Naive thymus-derived CD4-positive, alpha-beta T cell (primary cell): ENCODE results near the gene MARCHF3. TPM values are rescaled to one million over a fixed set of nuclear protein-coding genes. Genes with fewer than 3 reads are reported as not detected.
"Not testable (repeated sequence)": the region's sequence is repeated elsewhere in the genome, so short reads cannot be mapped to it uniquely, and the experiment has no call there.

Experiments
- ATAC-seq: fragments of 150-1000 bp; cut with Tn5 transposase; 2 replicates; pipeline ENCODE4 v1.10.0; 2021; ENCODE audit warnings: mild to moderate bottlenecking, moderate library complexity
- CTCF ChIA-PET: fragments of 350-600 bp; sonication (Branson Sonifier 250); formaldehyde crosslinking; loops from one replicate; lab custom pipeline; 2021; ENCODE audit warnings: antibody characterized with exemption; lab: Charles Lee
- POLR2A ChIA-PET: fragments of 350-600 bp; sonication (Branson Sonifier 250); formaldehyde crosslinking; loops from one replicate; lab custom pipeline; 2021; ENCODE audit warnings: antibody characterized with exemption, inconsistent platforms; lab: Charles Lee
- DNase-seq, 9 donors: peaks; one replicate each; pipeline versions ENCODE4 v3.0.0 to v3.0.0-alpha.2; 2020 to 2022; ENCODE audit warnings: mixed read lengths in 1 of 9
- H3K27ac ChIP-seq: one replicate; pipeline ENCODE4 v1.7.0; 2013; ENCODE audit warnings: mild to moderate bottlenecking, low read depth, low read length, moderate library complexity
- H3K27me3 ChIP-seq, 2 donors: one replicate each; pipeline ENCODE4 v1.7.0; 2013; ENCODE audit warnings: low read length in 2 of 2, mild to moderate bottlenecking in 2 of 2, moderate library complexity in 2 of 2; ENCODE audit not compliant: control insufficient read depth in 2 of 2, insufficient read depth in 2 of 2
- H3K36me3 ChIP-seq, 3 experiments: 1 replicate in 2 of 3; 2 replicates in 1 of 3; pipeline ENCODE4 v1.7.0; 2013; ENCODE audit warnings: low read length in 3 of 3, mild to moderate bottlenecking in 3 of 3, moderate library complexity in 1 of 3; ENCODE audit not compliant: insufficient read depth in 3 of 3, control insufficient read depth in 2 of 3
- H3K4me1 ChIP-seq, 2 donors: one replicate each; pipeline ENCODE4 v1.7.0; 2013; ENCODE audit warnings: low read length in 2 of 2, mild to moderate bottlenecking in 2 of 2, moderate library complexity in 1 of 2; ENCODE audit not compliant: control insufficient read depth in 2 of 2, insufficient read depth in 2 of 2
- H3K4me3 ChIP-seq: 2 replicates; pipeline ENCODE4 v1.7.0; 2013; ENCODE audit warnings: mild to moderate bottlenecking, low read length
- H3K9me3 ChIP-seq, 3 experiments: 1 replicate in 2 of 3; 2 replicates in 1 of 3; pipeline ENCODE4 v1.7.0; 2013; ENCODE audit warnings: low read length in 3 of 3; ENCODE audit not compliant: control insufficient read depth in 2 of 3
- H3K27ac Mint-ChIP-seq, 9 donors: one replicate each; pipeline ENCODE4 v1.8.0; 2020 to 2022; ENCODE audit warnings: mixed read lengths in 9 of 9, mild to moderate bottlenecking in 8 of 9, moderate library complexity in 5 of 9, inconsistent platforms in 2 of 9
- H3K27me3 Mint-ChIP-seq, 5 donors: one replicate each; pipeline ENCODE4 v1.8.0; 2021 to 2022; ENCODE audit warnings: mixed read lengths in 5 of 5, mild to moderate bottlenecking in 1 of 5
- H3K36me3 Mint-ChIP-seq, 5 donors: one replicate each; pipeline ENCODE4 v1.8.0; 2020 to 2022; ENCODE audit warnings: mixed read lengths in 5 of 5, mild to moderate bottlenecking in 3 of 5, inconsistent platforms in 1 of 5
- H3K4me1 Mint-ChIP-seq, 7 donors: one replicate each; pipeline ENCODE4 v1.8.0; 2020 to 2022; ENCODE audit warnings: mixed read lengths in 7 of 7, mild to moderate bottlenecking in 3 of 7, inconsistent platforms in 1 of 7
- H3K4me3 Mint-ChIP-seq, 10 donors: one replicate each; pipeline ENCODE4 v1.8.0; 2020 to 2022; ENCODE audit warnings: mild to moderate bottlenecking in 10 of 10, mixed read lengths in 10 of 10, moderate library complexity in 6 of 10, inconsistent platforms in 2 of 10
- H3K9me3 Mint-ChIP-seq, 11 donors: one replicate each; pipeline ENCODE4 v1.8.0; 2020 to 2022; ENCODE audit warnings: mixed read lengths in 11 of 11, mild to moderate bottlenecking in 4 of 11, inconsistent platforms in 1 of 11, moderate library complexity in 1 of 11
- intact Hi-C, 2 donors: fragments of 100-400 bp; cut with micrococcal nuclease; formaldehyde crosslinking; loops; one replicate each; pipeline ENCODE4 v1.15.1; 2023
- polyA plus RNA-seq, 2 donors: library from polyadenylated mRNA; unstranded; fragments of 300-500 nt; fragmentation: Illumina TruSeq; gene quantifications; one replicate each; pipeline ENCODE4 v1.2.3, GENCODE V29; 2021
- total RNA-seq, 6 experiments: library from RNA in 5 of 6; stranded (reverse) in 5 of 6; gene quantifications; 1 replicate in 5 of 6; 2 replicates in 1 of 6; pipeline ENCODE4 v1.2.3 and lab custom pipeline; 2021 to 2026

Gene MARCHF3
- total and polyA plus RNA-seq, 7 experiments from 2014 or later: 3.1 to 15.4 (median 13.0) TPM

DNA sequence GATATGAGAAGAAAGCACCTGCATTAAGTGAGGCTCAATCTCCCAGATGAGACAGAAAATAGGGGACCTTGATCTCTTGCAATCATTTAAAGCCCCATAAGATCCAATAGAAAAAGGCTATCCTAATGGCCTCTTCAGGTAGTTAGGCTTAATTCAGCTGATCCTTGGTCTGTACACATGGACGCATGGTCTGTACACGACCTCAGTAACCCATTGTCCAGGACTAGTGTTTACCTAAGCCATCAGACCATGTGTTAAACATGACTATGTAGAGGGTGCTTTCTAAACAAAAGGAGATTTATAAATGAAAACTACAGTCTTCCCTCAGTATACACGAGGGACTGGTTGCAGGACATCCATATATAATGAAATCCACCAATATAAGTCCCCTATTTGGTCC lies 7.5 kb downstream of the MARCHF3 start:
- CTCF ChIA-PET: no interaction called here
- peaks cover 0 to 2% (median 0%) of the 10 kb centered on the region in 11 donors for H3K9me3 Mint-ChIP-seq
- ATAC-seq (no peak), DNase-seq (no peak)
- peaks cover 0 to 19% (median 0%) of the 10 kb centered on the region in 5 donors for H3K27me3 Mint-ChIP-seq
- intact Hi-C loops: no loop called here
- peaks cover 0 to 10% (median 3%) of the 10 kb centered on the region in 5 donors for H3K36me3 Mint-ChIP-seq
- H3K9me3 ChIP-seq: no peaks in the 10 kb centered on the region
- peaks cover 5 to 34% (median 22%) of the 10 kb centered on the region in 7 donors for H3K4me1 Mint-ChIP-seq
- H3K27me3 ChIP-seq: no peaks in the 10 kb centered on the region
- H3K27ac Mint-ChIP-seq: no peak overlapping the region
- no peaks in the 10 kb centered on the region for H3K4me1 ChIP-seq
- no peaks in the 10 kb centered on the region for H3K36me3 ChIP-seq
- POLR2A ChIA-PET: interaction anchor here (1.4 kb wide), 1 partner anchor 169 kb away, joined by 4 read pairs; no protein-coding TSS in a partner anchor
- H3K27ac ChIP-seq: no peak overlapping the region
- H3K4me3 ChIP-seq: no peak overlapping the region
- no peak overlapping the region for H3K4me3 Mint-ChIP-seq

DNA sequence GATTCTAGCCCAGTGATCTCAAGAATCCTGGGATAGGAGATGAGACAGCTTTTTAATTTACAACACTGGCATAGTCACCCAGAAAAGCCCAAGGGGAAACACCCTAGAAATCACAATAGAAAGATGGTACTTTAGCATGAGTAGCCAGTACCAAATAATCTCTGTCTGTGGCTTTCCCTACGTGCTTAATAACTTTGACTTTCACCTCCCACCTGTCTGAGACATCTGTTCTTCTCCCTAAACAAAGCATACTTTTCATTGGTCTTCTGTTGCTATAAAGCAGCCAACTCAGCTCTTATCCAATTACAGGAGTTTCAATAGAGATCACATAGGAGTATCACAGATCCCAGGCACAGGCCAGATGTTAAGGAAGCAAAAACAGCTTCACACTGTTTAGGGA lies 10.4 kb downstream of the MARCHF3 start:
- no peaks in the 10 kb centered on the region for H3K27me3 ChIP-seq
- ATAC-seq (no peak), DNase-seq (no peak)
- no peak overlapping the region for H3K4me3 ChIP-seq
- no peak overlapping the region for H3K27ac ChIP-seq
- Mint-ChIP-seq H3K36me3 (peaks cover 0 to 13% (median 3%) of the 10 kb centered on the region in 5 donors), H3K9me3 (peaks cover 0 to 4% (median 0%) of the 10 kb centered on the region in 11 donors), H3K27ac (no peak overlapping the region), H3K27me3 (peaks cover 0 to 3% (median 0%) of the 10 kb centered on the region in 5 donors), H3K4me1 (peaks cover 4 to 28% (median 17%) of the 10 kb centered on the region in 7 donors), H3K4me3 (no peak overlapping the region)
- ChIA-PET POLR2A (no interaction called here), CTCF (no interaction called here)
- intact Hi-C loops: no loop called here
- H3K36me3 ChIP-seq: no peaks in the 10 kb centered on the region
- no peaks in the 10 kb centered on the region for H3K9me3 ChIP-seq
- H3K4me1 ChIP-seq: no peaks in the 10 kb centered on the region

- H3K4me1 Mint-ChIP-seq: peaks cover 8 to 42% (median 22%) of the 10 kb centered on the region in 7 donors
These were observed 13.6 kb downstream of the MARCHF3 start for GRCh38 chr5:127016722-127017121.

GRCh38 chr5:127015716-127016115 lies 14.6 kb downstream of the MARCHF3 start:
- H3K36me3 ChIP-seq: no peaks in the 10 kb centered on the region
- peak overlapping the region in 1 of 9 donors; percentile 27 for H3K27ac Mint-ChIP-seq
- H3K4me3 Mint-ChIP-seq: no peak overlapping the region
- H3K27me3 ChIP-seq: no peaks in the 10 kb centered on the region
- ChIA-PET POLR2A (interaction anchor here (1.2 kb wide), 1 partner anchor 10 kb away, joined by 4 read pairs; no protein-coding TSS in a partner anchor), CTCF (no interaction called here)
- H3K4me3 ChIP-seq: no peak overlapping the region
- intact Hi-C loops: loop anchor here in 1 of 2 donors (2.0 kb wide), 1 partner anchor 21 kb away; no protein-coding TSS in a partner anchor
- DNase-seq (no peak), ATAC-seq (no peak)
- peaks cover 0 to 3% (median 0%) of the 10 kb centered on the region in 5 donors for H3K27me3 Mint-ChIP-seq
- H3K4me1 ChIP-seq: peaks cover 0 to 18% of the 10 kb centered on the region in 2 donors
- peaks cover 0 to 7% (median 3%) of the 10 kb centered on the region in 5 donors for H3K36me3 Mint-ChIP-seq
- no peaks in the 10 kb centered on the region for H3K9me3 ChIP-seq
- peaks cover 6 to 47% (median 25%) of the 10 kb centered on the region in 7 donors for H3K4me1 Mint-ChIP-seq
- H3K27ac ChIP-seq: no peak overlapping the region
- peaks cover 0 to 4% (median 0%) of the 10 kb centered on the region in 11 donors for H3K9me3 Mint-ChIP-seq

More at GRCh38 chr5:127016722-127017121, 13.6 kb downstream of the MARCHF3 start:
- H3K27me3 ChIP-seq, H3K4me3 Mint-ChIP-seq, H3K9me3 Mint-ChIP-seq, H3K27ac ChIP-seq, H3K36me3 ChIP-seq, ATAC-seq, DNase-seq, H3K27me3 Mint-ChIP-seq, H3K9me3 ChIP-seq, H3K27ac Mint-ChIP-seq, CTCF ChIA-PET, H3K36me3 Mint-ChIP-seq, H3K4me3 ChIP-seq, intact Hi-C loops: not testable (repeated sequence)
- H3K4me1 ChIP-seq: peaks cover 0 to 18% of the 10 kb centered on the region in 2 donors
- POLR2A ChIA-PET: interaction anchor here (1.0 kb wide), 1 partner anchor 9 kb away, joined by 4 read pairs; no protein-coding TSS in a partner anchor

GRCh38 chr5:127014573-127014972 lies 15.8 kb downstream of the MARCHF3 start:
- intact Hi-C loops: loop anchor here in 1 of 2 donors (2.0 kb wide), 1 partner anchor 20 kb away; no protein-coding TSS in a partner anchor
- peaks cover 5 to 42% (median 27%) of the 10 kb centered on the region in 7 donors for H3K4me1 Mint-ChIP-seq
- no peaks in the 10 kb centered on the region for H3K27me3 ChIP-seq
- DNase-seq (no peak), ATAC-seq (no peak)
- H3K4me1 ChIP-seq: peaks cover 0 to 18% of the 10 kb centered on the region in 2 donors
- no peak overlapping the region for H3K27ac ChIP-seq
- ChIA-PET POLR2A (no interaction called here), CTCF (interaction anchor here (1.0 kb wide), 1 partner anchor 9 kb away, joined by 3 read pairs; no protein-coding TSS in a partner anchor)
- H3K9me3 Mint-ChIP-seq: peaks cover 0 to 4% (median 0%) of the 10 kb centered on the region in 11 donors
- H3K36me3 Mint-ChIP-seq: peaks cover 0 to 5% (median 2%) of the 10 kb centered on the region in 5 donors
- H3K4me3 Mint-ChIP-seq: no peak overlapping the region
- no peaks in the 10 kb centered on the region for H3K9me3 ChIP-seq
- peak overlapping the region in 1 of 9 donors; percentile 71 for H3K27ac Mint-ChIP-seq
- no peaks in the 10 kb centered on the region for H3K36me3 ChIP-seq
- H3K27me3 Mint-ChIP-seq: peaks cover 0 to 3% (median 0%) of the 10 kb centered on the region in 5 donors
- no peak overlapping the region for H3K4me3 ChIP-seq

DNA sequence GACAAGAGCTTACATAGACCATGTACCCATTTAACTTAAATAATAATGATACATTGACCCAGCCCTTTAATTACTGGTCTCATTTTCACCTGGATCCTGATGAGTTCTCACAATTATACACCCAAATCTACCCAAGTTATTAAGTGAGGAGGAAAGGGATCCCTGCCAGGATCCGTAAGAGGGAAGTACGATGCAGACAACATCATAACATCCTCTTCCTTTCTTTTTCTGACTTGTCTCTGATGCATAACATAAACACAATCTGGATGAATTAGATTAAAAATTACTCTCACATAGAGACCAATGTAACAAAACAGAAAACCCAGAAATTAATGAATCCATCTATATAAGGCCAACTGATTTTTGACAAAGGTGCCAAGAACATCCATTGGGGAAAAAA lies 17.0 kb downstream of the MARCHF3 start:
- H3K27me3 ChIP-seq: no peaks in the 10 kb centered on the region
- H3K4me1 ChIP-seq: peaks cover 0 to 18% of the 10 kb centered on the region in 2 donors
- no peaks in the 10 kb centered on the region for H3K9me3 ChIP-seq
- POLR2A ChIA-PET: no interaction called here
- Mint-ChIP-seq H3K4me1 (peaks cover 5 to 43% (median 31%) of the 10 kb centered on the region in 7 donors), H3K27ac (peak overlapping the region in 1 of 9 donors; percentile 28), H3K36me3 (peaks cover 0 to 3% (median 2%) of the 10 kb centered on the region in 5 donors), H3K27me3 (peaks cover 0 to 3% (median 0%) of the 10 kb centered on the region in 5 donors), H3K4me3 (peak overlapping the region in 2 of 10 donors; percentile 19 to 32), H3K9me3 (peaks cover 0 to 4% (median 0%) of the 10 kb centered on the region in 11 donors)
- H3K36me3 ChIP-seq: no peaks in the 10 kb centered on the region
- no peak overlapping the region for H3K27ac ChIP-seq
- intact Hi-C loops: loop anchor here in 1 of 2 donors (2.0 kb wide), 1 partner anchor 15 kb away; no protein-coding TSS in a partner anchor
- no peak overlapping the region for H3K4me3 ChIP-seq
- CTCF ChIA-PET: interaction anchor here (0.7 kb wide), 1 partner anchor 58 kb away, joined by 3 read pairs; no protein-coding TSS in a partner anchor
- ATAC-seq (no peak), DNase-seq (no peak)
